Measurements from ENCODE around the gene JARID2. TPM values are rescaled to one million over a fixed set of nuclear protein-coding genes. Genes with fewer than 3 reads are reported as not detected.
A peak's percentile ranks its signal among the peaks of the same experiment; 100 is the strongest.

The JARID2 gene
- total and polyA plus RNA-seq, 2 of the 8 experiments (the other 6 are each of a cell fraction or from before 2014, with no cell fraction given): 60.1 to 239 TPM

DNA sequence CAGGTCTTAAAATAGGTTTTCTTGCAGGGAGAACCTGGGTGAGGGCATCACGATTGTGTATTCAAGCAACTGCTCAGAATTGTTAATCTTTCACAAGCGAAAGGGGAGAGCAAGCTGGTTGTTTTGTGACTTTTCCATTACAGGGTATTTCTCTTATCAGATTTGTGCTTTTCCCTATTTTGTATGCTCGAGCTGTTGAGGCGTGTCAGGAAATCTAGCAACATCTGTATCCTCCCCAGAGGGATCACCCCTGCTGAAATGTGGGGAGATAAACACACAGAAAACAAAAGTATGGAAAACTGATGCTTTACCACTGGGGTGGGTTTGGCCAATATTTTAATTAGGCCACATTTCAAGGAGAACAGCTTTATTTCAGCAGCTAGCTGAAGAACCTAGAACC is 230.0 kb downstream of the JARID2 start:
- Histone ChIP-seq H3K56ac (replicated peaks; ENCODE audit: insufficient read length, low read depth, low read length) (no peak overlapping the region), H3K27ac (ENCODE audit: low read depth, low read length) (no peak overlapping the region), H3K18ac (ENCODE audit: extremely low read depth, low read length) (no peak overlapping the region), H3K4me2 (ENCODE audit: insufficient read depth in 1 of 2, low read depth in 2 of 2, low read length in 2 of 2) (no peak overlapping the region), H2BK5ac (ENCODE audit: low read depth, low read length) (no peak overlapping the region), H3K14ac (ENCODE audit: insufficient read length) (no peak overlapping the region), H3K27me3 (replicated peaks in 1 of 4; ENCODE audit: control insufficient read depth in 3 of 4, extremely low read depth in 1 of 4, insufficient read depth in 3 of 4, low read length in 3 of 4) (no peaks in the 10 kb centered on the region), H3K4me1 (replicated peaks in 1 of 4; ENCODE audit: control insufficient read depth in 3 of 4, insufficient read depth in 4 of 4, low read length in 3 of 4) (peaks cover 0 to 22% (median 8%) of the 10 kb centered on the region in 4 experiments), H2AFZ (ENCODE audit: low read length) (no peak overlapping the region), H3K79me2 (ENCODE audit: control insufficient read depth in 1 of 2, insufficient read depth in 2 of 2, low read length in 2 of 2) (peaks cover 22 to 100% of the 10 kb centered on the region in 2 experiments; a peak in 3 of 4 replicates), H4K91ac (replicated peaks; ENCODE audit: insufficient read length, low read length) (no peak overlapping the region), H3K9me3 (ENCODE audit: insufficient read depth in 2 of 2, low read depth in 1 of 2, low read length in 1 of 2) (no peaks in the 10 kb centered on the region), H4K8ac (ENCODE audit: extremely low read depth, insufficient read depth, low read length) (no peak overlapping the region), H2BK120ac (replicated peaks; ENCODE audit: low read depth, low read length) (no peak overlapping the region), H3K9ac (replicated peaks in 1 of 4; ENCODE audit: extremely low read depth in 1 of 4, low read depth in 3 of 4, low read length in 3 of 4) (no peak overlapping the region), H3K36me3 (ENCODE audit: control insufficient read depth in 2 of 4, insufficient read depth in 4 of 4, low read length in 3 of 4) (peaks cover 9 to 46% (median 19%) of the 10 kb centered on the region in 4 experiments), H3K23ac (ENCODE audit: insufficient read length) (no peak overlapping the region), H3K4me3 (ENCODE audit: extremely low read depth in 1 of 4, insufficient read depth in 2 of 4, low read depth in 3 of 4, low read length in 4 of 4) (no peak overlapping the region), H2AK5ac (ENCODE audit: low read depth, low read length) (no peak overlapping the region), H3K4ac (replicated peaks; ENCODE audit: insufficient read length, low read depth, low read length) (no peak overlapping the region), H4K20me1 (replicated peaks in 1 of 2; ENCODE audit: control insufficient read depth in 1 of 2, insufficient read depth in 2 of 2, low read length in 2 of 2) (peaks cover 33 to 40% of the 10 kb centered on the region in 2 experiments), H3K79me1 (ENCODE audit: low read depth, low read length) (peaks cover 17% of the 10 kb centered on the region; the same call in 1 of the 2 replicates), H3K23me2 (ENCODE audit: low read depth, low read length) (peaks cover 2% of the 10 kb centered on the region; the same call in 1 of the 2 replicates), H2BK20ac (ENCODE audit: low read length) (no peak overlapping the region), H4K5ac (ENCODE audit: insufficient read length, low read depth, low read length) (no peak overlapping the region), H2BK15ac (ENCODE audit: low read length) (no peak overlapping the region), H2BK12ac (ENCODE audit: low read depth, low read length) (no peak overlapping the region)
- 86% methylated on average over 4 of the region's 4 CpGs; no CpG with 5 or more reads in 1 of the 2 experiments for WGBS, 2 experiments (ENCODE audit: extremely low coverage in 1 of 2, insufficient coverage in 1 of 2, insufficient read length in 1 of 2, insufficient replicate concordance in 2 of 2, low coverage in 1 of 2, low lambda C conversion rate in 2 of 2, missing lambda C conversion rate in 1 of 2)
- DNase-seq (ENCODE audit: low read depth in 1 of 2, low spot score in 2 of 2): no peak
- CTCF ChIA-PET (ENCODE audit: partially characterized antibody): interaction anchor here (0.8 to 2.5 kb wide), 5 partner anchors 12 to 31 kb away, joined by 3 to 17 read pairs (median 3); no protein-coding TSS in a partner anchor
- TF ChIP-seq POLR2A (IDR thresholded peaks at IDR 0.05; ENCODE audit: control extremely low read depth in 1 of 2, low read depth in 2 of 2, low read length in 2 of 2): peak in 1 of 2 experiments; percentile 50; a peak in 1 of 3 replicates
- TF ChIP-seq, protein P1, sequence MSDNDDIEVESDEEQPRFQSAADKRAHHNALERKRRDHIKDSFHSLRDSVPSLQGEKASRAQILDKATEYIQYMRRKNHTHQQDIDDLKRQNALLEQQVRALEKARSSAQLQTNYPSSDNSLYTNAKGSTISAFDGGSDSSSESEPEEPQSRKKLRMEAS (IDR thresholded peaks at IDR 0.05): no peak
- POLR2A ChIA-PET (ENCODE audit: partially characterized antibody): interaction anchor here (1.2 to 1.6 kb wide), 2 partner anchors 8 to 9 kb away, joined by 3 to 6 read pairs; no protein-coding TSS in a partner anchor
- no peak for FAIRE-seq
